Measurements from ENCODE around the gene FAM167B.
"Not testable (repeated sequence)": the region's sequence is repeated elsewhere in the genome, so short reads cannot be mapped to it uniquely, and the experiment has no call there.

FAM167B gene

DNA sequence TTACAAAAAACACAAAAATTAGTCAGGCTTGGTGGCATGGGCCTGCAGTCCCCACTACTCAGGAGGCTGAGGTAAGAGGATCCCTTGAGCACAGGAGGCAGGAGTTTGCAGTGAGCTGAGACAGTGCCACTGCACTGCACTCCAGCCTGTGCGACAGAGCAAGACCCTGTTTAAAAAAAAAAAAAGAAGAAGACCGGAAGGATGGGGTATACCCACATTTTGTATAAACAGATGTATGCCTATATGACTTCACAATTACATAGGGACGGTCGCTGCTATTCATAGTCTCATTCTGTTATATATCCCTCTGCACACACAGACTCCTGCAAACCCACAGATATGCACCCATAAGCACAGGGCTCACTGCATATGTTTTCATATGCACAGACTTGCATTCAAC lies 16.7 kb downstream of the FAM167B start:
- DNase-seq: no peak

- DNase-seq: no peak
These were observed 18.8 kb downstream of the FAM167B start for GRCh38 chr1:32265846-32266245.

DNA sequence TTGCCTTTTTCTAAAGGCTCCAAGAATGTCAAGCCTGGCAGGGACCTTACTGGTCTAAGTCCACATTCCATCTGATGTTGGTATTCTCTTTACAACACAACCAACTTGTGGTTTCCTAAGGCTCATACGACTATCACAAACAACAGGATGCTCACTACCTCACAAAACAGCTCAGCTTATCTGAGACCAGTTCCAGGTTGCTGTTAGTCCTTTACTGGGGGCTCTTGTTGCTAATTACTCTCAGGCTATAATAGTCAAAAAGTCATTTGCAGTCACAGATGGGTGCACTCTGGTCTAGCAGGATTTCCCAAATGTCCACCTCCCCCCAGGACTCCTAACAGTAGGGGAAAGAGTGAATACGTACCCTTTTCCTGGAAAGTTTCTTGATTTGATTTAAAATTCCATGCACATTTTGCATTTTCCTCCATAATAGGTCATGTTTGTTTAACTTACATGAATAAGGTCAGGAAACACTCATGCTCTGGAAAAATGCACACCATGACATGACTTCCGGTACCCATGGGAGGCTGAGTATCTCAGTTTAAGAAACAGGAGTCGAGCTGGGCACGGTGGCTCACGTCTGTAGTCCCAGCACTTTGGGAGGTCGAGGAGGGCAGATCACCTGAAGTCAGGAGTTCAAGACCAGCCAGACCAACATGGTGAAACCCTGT lies 20.0 kb downstream of the FAM167B start:
- no peak for DNase-seq

- DNase-seq: no peak
These were observed 22.7 kb downstream of the FAM167B start for GRCh38 chr1:32269744-32270143.

GRCh38 chr1:32272557-32273390 lies 25.8 kb downstream of the FAM167B start:
- DNase-seq: no peak

GRCh38 chr1:32273391-32274208 lies 26.6 kb downstream of the FAM167B start:
- peak; percentile 83 for DNase-seq

DNA sequence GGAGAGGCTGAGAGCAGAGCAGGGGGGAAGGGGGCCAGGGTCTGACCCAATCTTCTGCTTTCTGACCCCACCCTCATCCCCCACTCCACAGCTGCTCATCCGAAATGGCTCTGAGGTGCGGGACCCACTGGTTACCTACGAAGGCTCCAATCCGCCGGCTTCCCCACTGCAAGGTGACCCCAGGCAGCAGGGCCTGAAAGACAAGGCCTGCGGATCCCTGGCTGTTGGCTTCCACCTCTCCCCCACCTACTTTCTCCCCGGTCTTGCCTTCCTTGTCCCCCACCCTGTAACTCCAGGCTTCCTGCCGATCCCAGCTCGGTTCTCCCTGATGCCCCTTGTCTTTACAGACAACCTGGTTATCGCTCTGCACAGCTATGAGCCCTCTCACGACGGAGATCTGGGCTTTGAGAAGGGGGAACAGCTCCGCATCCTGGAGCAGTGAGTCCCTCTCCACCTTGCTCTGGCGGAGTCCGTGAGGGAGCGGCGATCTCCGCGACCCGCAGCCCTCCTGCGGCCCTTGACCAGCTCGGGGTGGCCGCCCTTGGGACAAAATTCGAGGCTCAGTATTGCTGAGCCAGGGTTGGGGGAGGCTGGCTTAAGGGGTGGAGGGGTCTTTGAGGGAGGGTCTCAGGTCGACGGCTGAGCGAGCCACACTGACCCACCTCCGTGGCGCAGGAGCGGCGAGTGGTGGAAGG lies 27.8 kb downstream of the FAM167B start:
- no peak for DNase-seq

DNA sequence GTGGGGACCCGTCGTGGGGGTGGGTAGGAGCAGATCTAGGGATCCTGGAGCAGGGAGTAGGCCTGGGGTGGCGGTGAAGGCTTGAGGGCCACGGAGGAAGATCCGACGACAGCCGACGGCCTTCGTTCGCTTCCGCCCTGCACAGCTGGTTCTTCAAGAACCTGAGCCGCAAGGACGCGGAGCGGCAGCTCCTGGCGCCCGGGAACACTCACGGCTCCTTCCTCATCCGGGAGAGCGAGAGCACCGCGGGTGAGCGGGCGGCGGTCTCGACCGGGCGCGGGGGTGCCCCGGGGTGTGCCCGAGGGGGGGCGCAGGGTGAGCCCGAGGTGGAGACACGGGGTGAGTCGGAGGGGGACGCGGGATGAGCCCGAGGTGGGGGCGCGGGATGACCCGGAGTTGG lies 28.4 kb downstream of the FAM167B start:
- DNase-seq: no peak

DNA sequence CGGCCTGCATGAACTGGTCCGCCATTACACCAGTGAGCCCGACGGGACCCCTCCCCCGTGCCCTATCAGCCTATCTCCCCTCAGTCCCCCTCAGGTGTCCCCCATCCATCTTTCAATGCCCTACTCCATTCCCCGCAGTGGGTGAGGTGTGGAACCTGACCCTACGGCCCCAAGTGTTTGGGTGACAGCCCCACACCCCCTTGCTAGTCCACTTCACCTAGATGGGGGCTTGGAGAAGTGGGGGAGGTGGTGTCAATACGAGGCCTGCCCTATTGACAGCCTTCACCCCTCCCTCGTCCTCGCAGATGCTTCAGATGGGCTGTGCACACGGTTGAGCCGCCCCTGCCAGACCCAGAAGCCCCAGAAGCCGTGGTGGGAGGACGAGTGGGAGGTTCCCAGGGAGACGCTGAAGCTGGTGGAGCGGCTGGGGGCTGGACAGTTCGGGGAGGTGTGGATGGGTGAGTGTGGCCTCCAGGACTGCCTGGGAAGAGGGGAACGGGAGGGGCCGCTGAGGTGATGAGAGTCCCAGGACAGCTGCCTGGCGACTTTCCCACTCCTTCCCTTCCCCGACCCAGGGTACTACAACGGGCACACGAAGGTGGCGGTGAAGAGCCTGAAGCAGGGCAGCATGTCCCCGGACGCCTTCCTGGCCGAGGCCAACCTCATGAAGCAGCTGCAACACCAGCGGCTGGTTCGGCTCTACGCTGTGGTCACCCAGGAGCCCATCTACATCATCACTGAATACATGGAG lies 29.2 kb downstream of the FAM167B start:
- DNase-seq: no peak

DNA sequence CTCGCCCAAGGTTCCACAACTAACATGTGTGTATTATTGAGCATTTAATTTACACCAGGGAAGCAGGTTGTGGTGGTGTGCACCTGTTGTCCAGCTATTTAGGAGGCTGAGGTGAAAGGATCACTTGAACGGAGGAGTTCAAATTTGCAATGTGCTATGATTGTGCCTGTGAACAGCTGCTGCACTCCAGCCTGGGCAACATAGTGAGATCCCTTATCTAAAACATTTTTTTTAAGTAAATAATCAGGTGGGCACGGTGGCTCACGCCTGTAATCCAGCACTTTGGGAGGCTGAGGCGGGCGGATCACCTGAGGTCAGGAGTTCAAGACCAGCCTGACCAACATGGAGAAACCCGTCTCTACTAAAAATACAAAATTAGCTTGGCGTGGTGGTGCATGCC lies 37.8 kb downstream of the FAM167B start:
- DNase-seq: not testable (repeated sequence)

GRCh38 chr1:32285658-32286057 lies 38.6 kb downstream of the FAM167B start:
- no peak for DNase-seq

DNA sequence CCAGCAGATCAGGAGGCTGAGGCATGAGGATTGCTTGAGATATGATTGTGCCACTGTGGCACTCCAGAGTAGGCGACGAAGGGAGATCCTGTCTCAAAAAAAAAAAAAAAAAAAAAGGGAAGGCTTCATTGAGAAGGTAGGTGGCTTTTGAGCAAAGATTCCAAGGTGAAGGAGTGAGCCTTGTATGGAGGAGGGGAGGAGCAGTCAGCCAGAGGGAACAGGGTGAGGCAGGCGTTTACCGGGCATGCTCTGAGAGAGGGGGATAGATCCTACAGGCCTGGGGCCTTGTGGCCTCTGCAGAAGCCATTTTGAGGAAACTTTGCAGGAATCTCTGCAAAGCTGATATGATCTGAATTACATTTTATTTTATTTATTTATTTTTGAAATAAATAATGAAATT lies 39.7 kb downstream of the FAM167B start:
- no peak for DNase-seq

DNA sequence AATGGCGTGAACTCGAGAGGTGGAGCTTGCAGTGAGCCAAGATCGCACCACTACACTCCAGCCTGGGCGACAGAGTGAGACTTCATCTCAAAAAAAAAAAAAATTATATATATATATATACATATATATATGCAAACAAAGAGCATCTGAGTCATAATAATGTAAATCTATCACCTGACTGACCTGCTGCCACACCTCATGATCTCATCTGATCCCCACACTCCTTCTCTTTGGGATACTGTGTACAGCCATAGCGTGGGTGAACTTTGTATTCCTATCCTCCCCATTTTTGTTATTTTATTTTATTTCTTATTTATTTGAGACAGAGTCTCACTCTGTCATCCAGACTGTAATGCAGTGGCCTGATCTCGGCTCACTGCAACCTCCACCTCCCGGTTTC lies 42.2 kb downstream of the FAM167B start:
- DNase-seq: no peak

DNA sequence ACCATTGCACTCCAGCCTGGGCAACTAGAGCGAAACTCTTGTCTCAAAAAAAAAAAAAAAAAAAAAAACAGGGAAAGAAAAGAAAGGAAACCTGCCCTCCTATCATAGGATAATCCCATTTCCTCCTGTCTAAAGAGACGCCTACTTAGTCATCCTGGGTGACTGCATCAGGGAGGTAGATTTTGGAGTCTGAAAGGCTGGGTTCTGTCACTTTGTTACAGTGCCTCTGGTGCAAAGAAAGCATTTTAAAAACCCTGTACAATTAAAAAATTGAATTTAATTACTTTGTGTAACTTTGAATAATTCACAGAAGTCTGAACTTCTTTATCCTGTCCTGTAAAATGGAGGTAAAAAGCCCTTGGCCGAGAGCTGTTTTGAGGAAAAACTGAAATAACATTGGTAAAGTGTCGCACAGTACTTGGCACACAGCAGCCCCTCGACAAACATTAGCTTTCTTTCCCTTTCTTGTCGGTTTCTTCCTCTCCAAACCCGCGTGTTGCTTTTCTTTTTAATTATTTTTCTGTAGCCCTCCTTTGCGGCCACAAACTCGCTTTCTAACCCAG lies 44.2 kb downstream of the FAM167B start:
- DNase-seq: no peak

- peak; percentile 95 for DNase-seq
These were observed 44.9 kb downstream of the FAM167B start, which contains the start of gene HDAC1 for GRCh38 chr1:32291708-32292538. Gene HDAC1 (plus strand): TSS chr1:32292083. CDS start chr1:32292170, 87 bp downstream.

DNA sequence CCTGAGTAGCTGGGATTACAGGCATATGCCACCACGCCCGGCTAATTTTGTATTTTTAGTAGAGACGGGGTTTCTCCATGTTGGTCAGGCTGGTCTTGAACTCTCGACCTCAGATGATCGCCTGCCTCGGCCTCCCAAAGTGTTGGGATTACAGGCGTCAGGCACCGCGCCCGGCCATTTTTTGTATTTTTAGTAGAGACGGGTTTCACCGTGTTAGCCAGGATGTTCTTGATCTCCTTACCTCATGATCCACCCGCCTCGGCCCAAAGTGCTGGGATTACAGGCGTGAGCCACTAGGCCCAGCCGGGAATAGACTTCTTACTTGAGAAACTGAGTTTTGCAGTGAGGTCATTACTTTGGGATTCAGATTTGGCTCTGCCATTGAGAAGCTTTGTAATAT lies 51.2 kb downstream of the FAM167B start:
- not testable (repeated sequence) for DNase-seq

Measured in activated CD4-positive, alpha-beta T cell treated with anti-CD3 and anti-CD28 coated beads, Interleukin-2, amount 50 U/mL, for 1 hour (primary cell).